ENCODE results near the gene STAT5A.
A peak's percentile ranks its signal among the peaks of the same experiment; 100 is the strongest.
"Not testable (repeated sequence)": the region's sequence is repeated elsewhere in the genome, so short reads cannot be mapped to it uniquely, and the experiment has no call there.

STAT5A gene

DNA sequence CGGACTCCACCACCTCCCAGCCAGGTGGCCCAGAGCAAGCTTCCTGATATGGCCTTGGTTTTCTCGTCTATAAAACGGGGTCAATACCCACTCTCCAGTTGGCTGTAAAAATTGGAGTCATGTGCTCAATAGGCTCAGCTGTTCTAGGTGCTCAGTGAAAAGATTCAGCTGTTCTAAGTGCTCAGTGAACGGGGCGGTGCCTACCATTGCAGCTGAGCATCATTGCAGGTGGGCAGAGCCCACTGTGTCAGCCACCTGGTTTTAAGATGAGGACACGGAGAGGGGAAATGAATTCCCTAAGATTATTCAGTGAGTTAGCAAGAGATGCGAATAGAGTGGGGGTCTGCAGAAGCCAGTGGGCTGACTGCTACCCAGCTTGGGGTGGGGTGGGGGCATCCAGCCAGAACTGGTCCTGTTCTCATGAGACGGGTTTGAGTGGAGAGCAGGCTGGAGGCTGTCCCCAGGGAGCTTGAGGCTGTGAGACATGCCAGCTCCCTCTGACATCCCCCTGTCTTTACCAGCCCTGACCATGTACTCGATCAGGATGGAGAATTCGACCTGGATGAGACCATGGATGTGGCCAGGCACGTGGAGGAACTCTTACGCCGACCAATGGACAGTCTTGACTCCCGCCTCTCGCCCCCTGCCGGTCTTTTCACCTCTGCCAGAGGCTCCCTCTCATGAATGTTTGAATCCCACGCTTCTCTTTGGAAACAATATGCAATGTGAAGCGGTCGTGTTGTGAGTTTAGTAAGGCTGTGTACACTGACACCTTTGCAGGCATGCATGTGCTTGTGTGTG is 21.9 kb downstream of the STAT5A start:
- no peak for DNase-seq

DNA sequence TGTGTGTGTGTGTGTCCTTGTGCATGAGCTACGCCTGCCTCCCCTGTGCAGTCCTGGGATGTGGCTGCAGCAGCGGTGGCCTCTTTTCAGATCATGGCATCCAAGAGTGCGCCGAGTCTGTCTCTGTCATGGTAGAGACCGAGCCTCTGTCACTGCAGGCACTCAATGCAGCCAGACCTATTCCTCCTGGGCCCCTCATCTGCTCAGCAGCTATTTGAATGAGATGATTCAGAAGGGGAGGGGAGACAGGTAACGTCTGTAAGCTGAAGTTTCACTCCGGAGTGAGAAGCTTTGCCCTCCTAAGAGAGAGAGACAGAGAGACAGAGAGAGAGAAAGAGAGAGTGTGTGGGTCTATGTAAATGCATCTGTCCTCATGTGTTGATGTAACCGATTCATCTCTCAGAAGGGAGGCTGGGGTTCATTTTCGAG is 22.5 kb downstream of the STAT5A start:
- no peak for DNase-seq

DNA sequence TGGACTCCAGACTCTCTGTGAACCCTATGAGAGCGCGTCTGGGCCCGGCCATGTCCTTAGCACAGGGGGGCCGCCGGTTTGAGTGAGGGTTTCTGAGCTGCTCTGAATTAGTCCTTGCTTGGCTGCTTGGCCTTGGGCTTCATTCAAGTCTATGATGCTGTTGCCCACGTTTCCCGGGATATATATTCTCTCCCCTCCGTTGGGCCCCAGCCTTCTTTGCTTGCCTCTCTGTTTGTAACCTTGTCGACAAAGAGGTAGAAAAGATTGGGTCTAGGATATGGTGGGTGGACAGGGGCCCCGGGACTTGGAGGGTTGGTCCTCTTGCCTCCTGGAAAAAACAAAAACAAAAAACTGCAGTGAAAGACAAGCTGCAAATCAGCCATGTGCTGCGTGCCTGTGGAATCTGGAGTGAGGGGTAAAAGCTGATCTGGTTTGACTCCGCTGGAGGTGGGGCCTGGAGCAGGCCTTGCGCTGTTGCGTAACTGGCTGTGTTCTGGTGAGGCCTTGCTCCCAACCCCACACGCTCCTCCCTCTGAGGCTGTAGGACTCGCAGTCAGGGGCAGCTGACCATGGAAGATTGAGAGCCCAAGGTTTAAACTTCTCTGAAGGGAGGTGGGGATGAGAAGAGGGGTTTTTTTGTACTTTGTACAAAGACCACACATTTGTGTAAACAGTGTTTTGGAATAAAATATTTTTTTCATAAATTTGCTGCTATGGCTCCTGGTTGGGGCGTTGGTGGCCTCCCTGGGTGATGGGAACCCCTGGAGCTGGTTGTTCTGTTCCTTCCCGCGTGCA is 23.1 kb downstream of the STAT5A start:
- no peak for DNase-seq

DNA sequence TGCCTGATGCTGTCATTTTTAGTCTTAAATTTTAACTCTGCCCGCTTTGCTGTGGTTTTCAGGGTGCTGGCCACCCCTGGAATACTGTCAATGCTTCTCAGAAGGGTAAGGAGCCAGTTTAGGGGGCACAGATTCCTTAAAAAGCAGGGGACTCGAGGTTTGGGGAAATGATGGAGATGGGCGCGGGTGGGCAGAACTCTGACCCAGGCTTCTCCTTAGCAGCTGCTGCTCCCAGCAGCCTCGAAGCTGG is 23.7 kb downstream of the STAT5A start:
- no peak for DNase-seq

DNA sequence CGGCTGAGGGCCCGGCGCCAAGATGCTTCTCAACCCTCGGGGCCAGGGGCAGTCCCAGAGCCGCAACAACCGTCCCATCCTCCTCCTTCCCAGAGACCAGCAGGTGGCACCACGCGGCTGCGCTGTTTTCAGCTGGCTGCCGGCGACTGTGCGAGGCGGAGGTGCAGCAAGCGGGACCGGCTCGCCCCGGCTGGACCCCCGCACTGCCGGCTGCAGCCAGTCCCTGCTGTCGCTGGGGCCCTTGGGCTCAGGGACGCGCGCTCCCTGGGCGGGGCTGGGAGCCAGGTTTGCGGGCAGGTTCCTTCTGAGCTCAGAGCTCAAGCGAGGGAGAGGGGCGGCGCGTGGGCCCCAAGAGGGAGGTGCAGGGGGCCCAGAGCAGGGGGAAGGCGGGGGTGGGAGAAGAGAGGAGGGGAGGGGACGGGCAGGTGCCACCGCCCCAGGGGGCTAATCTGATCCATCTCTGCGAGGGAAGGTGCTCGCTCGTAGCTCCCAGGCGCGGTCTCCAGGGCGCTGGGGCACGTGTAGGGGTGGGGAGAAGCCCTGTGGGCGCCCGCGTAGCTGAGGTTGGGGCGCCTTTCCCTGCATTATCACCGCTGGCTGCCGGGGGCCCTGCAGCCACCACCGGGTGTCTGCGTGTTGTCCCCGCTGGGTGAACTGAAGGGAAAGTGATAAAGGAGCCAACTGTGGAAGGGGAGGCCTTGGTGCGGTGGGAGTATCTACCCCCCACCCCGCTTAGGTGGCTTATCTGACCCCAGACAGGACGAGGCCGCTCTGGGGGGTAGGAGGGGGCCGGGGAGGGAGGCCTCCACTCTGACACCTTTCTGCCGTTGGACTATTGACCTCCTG is 24.2 kb downstream of the STAT5A start:
- peak; percentile 74 for DNase-seq

DNA sequence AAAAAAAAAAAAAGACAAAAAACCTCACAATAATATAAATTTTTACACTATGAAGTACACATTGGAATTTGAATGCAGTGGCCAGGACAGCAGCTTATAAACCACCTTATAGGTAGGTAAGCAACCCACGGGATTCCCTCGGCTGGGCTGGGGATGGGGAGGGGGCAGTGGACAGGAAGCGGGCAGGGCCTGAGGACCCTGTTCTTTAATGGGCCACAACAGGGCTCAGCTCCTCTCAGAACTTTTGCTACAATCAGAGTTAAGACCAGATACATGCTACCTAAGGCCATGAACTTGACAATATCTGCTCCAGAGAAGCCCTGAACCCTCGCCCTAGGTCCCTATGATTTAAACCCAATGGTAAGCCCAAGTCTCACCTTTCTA is 25.1 kb downstream of the STAT5A start:
- no peak for DNase-seq

DNA sequence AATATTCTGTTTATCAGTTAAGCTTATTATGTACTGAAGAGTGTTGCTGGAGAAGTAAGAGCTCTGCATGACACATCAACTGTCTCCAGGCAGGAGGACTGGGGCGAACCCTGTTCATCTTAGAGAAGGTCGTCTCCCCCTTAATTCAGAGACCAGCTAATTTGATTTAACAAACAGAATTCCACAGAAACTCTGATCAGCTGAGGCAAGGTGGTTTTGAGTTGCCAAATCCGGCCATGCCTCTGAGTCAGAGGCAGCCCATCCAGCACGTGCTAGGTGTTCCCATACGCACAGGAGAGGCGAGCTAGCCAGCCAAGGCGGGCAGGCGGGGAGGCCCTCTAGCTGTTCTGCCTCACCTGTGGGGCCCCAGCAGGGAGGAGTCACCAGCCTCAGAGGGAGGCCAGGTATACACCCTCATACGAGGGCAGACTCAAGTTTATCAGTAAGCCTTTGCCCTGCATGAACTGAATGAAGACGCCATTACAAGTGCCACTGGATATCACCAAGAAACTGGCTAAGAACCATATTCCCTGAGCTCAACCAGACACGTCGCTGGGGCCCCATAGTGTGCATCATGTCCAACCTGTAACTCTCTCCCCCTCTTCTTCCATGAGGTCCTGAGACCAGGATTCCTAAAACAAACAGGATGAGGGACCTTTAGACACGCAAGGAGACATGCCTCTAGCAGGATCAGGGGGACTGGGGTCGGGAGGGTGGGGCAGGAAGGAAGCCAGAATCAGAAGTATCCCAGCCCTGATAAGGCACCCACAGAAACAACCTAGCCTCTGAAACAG is 25.7 kb downstream of the STAT5A start:
- DNase-seq: no peak

DNA sequence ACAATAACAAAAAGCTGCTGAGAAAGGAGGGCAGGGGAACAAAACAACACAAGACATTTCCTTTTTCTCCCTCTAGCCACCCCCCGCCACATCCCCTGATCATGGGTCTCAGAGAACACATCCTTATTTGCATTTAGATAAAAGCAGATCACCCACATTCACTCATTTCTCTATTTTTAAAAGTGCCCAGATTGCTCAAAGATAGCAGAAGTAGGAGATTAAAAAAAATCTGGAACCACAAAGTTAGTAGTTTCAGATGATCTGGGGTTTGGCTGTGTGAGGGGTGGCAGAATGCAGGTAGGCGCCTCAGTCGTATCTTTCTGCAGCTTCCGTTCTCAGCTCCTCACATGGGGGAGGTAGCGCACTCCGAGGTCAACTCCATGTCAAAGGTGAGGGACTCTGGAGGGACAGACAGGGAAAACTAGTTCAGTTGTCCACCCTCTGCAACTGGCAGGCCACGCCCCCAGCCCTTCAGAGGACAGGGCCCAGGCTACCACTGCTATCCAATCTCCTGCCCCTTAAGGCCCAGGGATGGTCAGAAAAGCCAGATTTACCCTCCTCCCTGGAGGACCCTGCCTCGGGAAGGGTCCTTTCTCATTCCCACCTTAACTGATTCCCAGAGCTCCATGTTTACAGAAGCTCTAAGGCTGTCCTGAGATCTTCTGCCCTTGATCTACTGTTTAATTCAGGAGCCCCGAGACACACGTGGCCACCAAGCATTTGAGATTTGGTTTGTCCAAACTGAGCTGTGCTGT is 27.3 kb downstream of the STAT5A start:
- no peak for DNase-seq

DNA sequence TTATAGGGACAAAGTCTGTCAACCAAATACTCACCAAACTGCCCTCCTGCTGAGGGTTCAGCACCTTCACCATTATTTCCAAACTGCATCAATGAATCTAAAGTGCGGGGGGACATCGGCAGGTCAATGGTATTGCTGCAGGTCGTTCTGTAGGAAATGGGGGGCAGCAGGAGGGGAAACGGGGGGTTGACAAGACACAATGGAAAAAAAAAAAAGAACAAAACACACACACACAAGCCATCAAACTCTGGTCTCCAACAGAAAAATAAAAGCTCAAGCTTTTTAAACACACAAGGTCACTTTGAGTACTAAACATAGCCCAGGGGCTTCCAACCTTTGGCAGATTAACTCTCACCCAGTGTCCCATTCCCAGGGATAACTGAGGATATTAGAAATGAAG is 28.5 kb downstream of the STAT5A start:
- DNase-seq: no peak

DNA sequence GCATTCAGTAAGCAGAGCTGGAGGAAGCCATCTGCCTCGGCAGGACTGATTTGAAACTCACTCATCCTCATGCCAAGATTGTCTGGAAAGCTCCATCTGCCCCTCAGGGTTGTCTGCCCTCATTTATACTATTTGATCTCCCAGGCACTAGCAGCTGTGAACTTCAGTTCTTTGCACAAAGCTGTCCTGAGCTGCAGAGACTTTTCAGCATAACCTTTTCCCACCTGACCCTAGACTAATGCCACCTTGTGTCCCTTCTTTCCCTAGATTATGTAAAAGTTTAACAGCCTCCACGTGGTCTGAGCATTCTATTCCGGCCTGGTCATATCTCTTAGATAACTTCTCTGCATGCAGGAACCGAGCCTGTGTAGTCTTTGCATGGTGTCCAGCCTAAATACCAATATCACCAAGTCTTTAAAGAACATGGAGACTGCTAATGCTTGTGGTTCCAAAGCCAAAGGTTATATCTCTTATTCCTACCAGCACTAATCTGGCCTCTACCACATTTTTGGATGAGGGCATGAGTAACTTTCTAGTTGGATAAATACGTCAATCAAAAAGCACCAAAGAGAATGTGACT is 29.1 kb downstream of the STAT5A start:
- DNase-seq: no peak

DNA sequence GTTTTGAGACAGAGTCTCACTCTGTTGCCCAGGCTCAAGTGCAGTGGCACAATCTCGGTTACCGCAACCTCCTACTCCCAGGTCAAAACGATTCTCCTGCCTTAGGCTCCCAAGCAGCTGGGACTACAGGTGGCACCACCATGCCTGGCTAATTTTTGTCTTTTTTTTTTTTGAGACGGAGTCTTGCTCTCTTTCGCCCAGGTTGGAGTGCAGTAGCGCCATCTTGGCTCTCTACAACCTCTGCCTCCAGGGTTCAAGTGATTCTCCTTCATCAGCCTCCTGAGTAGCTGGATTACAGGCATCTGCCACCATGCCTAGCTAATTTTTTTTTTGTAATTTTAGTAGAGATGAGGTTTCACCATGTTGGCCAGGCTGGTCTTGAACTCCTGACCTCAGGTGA is 29.7 kb downstream of the STAT5A start:
- not testable (repeated sequence) for DNase-seq

DNA sequence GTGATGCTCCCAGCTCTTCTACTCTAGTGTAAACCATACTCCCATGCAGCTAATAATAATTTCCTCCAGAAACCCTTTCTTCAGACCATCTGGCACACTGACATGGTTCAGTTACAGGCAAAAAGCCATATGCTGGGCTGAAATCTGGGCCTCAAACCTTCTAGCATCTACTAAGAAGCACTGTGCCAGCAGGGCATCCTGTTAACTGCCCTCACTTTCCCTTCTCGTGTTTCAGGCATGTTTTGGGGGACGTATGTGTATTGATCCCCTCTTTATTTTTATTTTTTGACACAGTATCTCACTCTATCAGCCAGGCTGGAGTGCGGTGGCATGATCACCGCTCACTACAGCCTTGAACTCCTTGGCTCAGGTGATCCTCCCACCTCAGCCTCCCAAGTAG is 33.3 kb downstream of the STAT5A start:
- no peak for DNase-seq

DNA sequence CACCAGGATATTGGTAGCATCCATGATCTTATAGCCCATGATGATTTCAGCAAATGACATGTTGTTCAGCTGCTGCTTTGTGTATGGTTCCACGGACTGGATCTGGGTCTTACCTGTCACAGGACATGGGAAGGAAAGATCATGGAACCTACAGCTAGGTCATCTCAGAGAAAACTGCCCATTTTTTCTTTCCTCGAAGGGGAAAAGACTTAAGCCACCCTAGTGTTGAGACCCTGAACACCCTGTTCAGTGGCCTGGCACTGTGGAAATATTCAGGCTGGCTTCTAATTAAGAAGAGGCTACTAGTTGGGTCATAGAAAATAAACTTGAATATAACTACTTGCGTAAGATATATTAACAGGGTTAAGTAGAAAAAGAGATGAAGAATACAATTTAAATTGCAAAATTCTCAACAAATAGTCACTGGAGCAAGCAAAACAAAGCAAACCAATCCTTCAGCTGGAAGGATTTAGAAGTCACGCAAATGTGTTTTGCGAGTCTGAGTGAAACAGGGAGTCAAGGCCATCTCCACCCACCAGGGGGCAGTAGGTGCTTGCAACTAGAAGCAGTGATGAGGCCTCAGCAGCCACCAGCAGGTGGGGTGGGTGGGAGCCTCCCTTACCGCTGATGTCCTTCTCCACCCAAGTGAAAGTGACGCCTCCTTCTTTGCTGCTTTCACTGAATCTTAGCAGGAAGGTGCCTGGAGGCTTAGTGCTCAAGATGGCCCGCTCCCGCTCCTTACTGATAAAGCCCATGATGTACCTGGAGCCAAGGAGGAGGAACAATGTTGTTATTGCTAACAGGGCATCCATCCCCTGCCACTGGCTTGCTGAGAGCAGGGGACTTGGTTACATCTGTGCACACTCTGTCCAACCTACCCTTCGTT is 34.3 kb downstream of the STAT5A start:
- peak; percentile 90 for DNase-seq

DNA sequence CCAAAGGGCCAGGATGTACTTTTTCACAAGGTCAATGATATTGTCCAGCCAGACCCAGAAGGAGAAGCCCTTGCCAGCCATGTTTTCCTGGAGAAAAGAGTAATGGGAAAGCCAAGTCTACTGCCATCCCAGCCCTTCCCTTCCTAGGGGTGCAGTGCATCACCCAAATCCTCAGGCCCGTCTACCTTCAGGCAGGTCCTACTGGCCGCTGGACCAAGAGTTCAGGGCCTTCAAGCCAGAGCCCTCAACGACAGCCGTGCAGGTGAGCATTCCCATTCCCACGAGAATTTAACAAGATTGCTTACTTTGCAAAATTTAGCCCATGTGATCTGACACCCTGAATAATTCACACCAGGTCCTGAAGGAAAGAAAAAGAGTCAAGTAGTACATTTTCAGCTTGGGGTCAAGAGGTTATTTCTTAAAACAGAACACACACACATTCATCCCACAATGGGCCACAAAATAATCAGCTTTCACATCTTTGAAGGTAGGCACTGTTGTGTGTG is 35.0 kb downstream of the STAT5A start:
- DNase-seq: no peak

DNA sequence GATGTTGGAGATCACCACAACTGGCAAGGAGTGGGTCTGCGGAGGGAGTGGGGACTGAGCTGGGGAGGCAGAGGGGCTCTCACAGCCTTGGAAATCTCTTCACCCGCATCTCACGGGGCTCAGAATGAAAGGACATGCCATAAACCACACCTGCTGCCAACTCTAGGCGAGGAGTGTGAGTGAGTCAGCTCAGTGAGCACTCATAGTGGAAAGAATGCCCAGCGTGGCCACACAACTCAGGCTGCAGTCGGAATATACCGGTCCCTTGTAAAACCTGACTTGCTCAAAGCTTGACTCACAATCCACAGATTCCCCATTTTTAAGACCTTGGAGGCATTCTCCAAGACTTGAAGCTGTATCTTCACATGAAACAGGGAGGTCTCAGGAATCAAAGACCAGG is 36.7 kb downstream of the STAT5A start:
- no peak for DNase-seq

DNA sequence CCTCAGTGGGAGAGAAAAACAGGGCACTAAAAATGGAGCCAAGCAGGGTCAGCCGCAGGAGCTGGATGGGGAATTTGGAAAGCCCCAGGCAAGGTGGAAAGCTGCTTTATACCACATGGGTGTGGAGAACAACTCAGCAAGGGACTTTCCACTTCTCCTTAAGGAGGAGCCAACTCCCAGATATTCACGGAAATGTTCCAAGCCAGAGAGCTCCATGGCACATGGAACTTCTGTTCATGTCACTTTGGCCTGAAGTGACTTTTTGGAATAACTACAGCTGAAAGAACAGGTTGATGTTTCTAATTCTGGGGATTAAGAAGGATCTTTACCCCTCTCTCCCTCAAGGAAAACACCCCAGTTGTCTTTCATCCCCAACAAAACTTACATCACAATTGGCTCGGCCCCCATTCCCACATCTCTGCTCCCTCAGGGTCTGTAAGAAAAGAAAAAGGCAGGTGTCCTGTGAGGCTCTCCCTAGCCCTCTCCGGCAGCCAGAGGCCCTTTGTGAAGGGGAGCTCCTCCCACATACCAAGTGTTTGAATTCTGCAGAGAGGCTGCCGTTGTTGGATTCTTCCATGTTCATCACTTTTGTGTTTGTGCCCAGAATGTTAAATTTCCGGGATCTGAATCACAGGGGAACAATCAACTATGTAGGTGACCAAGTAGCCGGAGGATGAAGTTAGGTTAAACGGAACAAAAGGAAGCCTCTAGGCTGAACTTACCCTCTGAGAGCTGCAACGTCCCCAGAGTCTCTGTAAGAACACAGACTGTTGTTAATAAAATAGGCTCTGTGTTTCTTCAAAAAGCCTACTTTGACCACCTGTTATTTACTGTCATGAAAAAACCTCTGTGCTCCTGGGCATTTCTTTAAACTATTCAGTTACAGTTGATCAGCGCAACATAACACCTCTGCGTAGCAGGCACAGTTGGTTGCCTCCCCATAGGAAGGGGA is 41.0 kb downstream of the STAT5A start:
- DNase-seq: no peak

DNA sequence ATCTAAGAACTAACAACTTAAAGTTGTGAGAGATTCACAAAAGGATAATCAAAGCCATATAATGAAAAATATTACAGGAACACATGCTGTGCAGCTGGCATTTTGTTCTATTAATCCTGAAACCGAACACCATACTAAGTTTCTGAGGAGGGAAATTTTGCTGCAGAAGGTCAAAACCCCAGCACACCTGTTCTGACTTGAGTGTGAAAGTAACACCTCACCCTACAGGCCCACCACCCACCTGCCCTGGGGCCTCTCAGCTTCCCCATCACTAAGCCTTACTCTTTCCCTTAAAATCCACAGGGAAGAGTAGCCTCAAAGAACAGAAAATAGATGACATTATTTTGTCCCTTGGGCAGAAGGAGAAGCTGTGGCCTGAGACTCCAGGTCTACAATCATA is 44.8 kb downstream of the STAT5A start:
- no peak for DNase-seq

DNA sequence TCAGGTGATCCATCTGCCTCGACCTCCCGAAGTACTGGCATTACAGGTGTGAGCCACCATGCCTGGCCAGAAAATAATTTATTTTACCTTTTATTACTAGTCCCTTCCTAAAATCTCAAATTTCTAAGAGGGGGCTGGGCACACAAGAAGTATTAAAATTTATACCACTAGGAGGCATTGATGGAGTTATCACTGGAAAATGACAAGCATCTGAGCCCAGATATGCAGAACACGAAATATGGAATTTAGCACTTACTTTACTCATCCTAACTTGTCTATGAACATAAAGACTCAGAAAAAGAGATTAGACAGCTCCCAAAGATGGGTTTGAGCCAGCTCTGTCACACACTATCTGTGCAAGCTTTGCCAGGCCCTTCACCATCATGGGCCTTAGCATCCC is 46.4 kb downstream of the STAT5A start:
- no peak for DNase-seq

DNA sequence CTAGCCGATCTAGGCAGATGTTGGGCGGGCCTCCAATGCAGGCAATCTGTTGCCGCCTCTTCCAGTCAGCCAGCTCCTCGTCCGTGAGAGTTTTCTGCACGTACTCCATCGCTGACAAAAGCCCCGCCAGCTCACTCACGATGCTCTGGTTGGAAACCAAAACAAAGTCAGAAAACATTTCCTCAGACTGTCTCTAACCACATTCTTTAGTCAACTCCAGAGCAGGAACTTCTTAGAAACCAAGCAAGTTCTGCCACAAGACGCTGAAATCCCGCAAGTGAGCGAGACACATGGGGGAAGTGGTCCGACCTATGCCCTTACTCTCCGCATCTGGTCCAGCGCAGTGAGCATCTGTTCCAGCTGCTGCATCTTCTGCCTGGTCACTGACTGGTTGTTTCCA is 49.1 kb downstream of the STAT5A start:
- peak; percentile 46 for DNase-seq
